ENCODE results near the gene TRMT61A. TPM values are rescaled to one million over a fixed set of nuclear protein-coding genes. Genes with fewer than 3 reads are reported as not detected.

Gene TRMT61A
- total and polyA plus RNA-seq, 10 of the 15 experiments (the other 5 are each of a cell fraction or from before 2014, with no cell fraction given): 0.11 to 21.9 (median 11.4) TPM

DNA sequence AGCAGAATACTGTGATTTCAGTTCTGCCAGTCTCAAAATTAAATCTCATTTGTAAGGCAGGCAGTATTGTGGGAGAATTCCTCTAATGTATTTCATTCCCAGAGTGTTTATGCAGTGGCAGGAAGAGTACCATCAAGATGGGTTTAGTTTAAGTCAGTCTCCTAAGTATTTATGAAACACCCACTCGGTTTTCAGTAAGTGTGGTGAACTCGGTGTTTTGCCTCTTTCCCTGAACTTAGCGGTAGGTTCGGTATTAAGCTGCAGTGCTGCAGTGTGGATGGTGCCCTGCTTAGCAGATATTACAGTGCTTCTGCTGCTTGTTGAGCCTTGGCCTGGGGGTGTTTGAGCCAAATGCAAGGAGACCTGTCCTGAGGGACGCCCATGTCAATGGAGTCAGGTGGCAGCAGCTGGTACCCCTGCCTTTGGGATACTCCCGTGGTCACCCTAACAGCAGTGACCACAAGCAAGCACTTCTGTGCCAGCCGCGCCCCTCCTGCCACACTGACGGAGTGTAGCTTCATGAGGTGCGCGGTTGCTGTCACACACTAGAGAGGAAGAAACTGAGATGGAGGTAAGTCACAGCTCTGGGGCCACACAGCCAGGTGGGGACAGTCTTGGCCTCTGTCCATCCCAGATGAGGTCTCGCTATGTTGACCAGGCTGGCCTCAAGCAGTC is 49.5 kb downstream of the TRMT61A start (continued):
- TF ChIP-seq HDAC2 (IDR thresholded peaks at IDR 0.05) (no peak), FOXM1 (IDR thresholded peaks at IDR 0.05; ENCODE audit: low read depth, low read length) (no peak), DPF2 (IDR thresholded peaks at IDR 0.05) (no peak), PAX5 (IDR thresholded peaks at IDR 0.05; ENCODE audit: borderline replicate concordance, low read depth, low read length) (no peak), STAT3 (IDR thresholded peaks at IDR 0.05; ENCODE audit: low read depth, low read length) (no peak), SUPT20H (IDR thresholded peaks at IDR 0.05; ENCODE audit: borderline replicate concordance, control insufficient read depth, low read depth, low read length) (no peak), POLR2A (IDR thresholded peaks at IDR 0.05; ENCODE audit: low read depth, low read length) (no peak), CHD1 (IDR thresholded peaks at IDR 0.05; ENCODE audit: low read depth, low read length) (no peak), SMAD5 (IDR thresholded peaks at IDR 0.05; ENCODE audit: low read depth) (no peak)

DNA sequence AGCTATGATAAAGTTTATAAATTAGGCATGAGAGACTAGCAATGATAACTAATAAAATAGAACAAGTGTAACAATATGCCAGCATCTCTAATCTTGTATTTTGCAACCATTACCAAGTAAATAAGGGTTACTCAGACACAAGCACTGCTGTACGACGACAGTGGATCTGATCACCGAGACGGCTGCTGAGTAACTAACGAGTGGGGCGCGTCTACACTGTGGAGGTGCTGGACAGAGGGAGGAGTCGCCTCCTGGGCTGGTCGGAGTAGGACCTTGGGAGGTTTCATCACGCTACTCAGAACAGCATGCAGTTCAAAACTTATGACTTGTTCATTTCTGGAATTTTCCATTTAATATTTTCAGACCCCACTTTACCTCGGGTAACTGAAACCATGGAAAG is 52.2 kb downstream of the TRMT61A start:
- 94% methylated on average over 11 of the region's 11 CpGs for WGBS (ENCODE audit: insufficient coverage, insufficient replicate concordance, low lambda C conversion rate, missing lambda C conversion rate)
- ChIA-PET CTCF (no interaction called here), RAD21 (ENCODE audit: unreplicated experiment) (no interaction called here), SMC1A (ENCODE audit: uncharacterized antibody, unreplicated experiment) (no interaction called here), POLR2A (interaction anchor here (0.6 kb wide), 1 partner anchor 82 kb away, joined by 7 read pairs; no protein-coding TSS in a partner anchor)
- H3K9me3 ChIP-seq (replicated peaks; ENCODE audit: control insufficient read depth, insufficient read depth, low read length): no peaks in the 10 kb centered on the region
- no peak overlapping the region for H3K27ac ChIP-seq (ENCODE audit: control insufficient read depth, insufficient read depth)
- FAIRE-seq (no peak), DNase-seq (ENCODE audit: low read depth, low spot score) (no peak), ATAC-seq (no peak)
- intact Hi-C loops (cut with micrococcal nuclease; ENCODE audit: unreplicated experiment): no loop called here
- in situ Hi-C loops (cut with MboI): no loop called here
- H3K9ac ChIP-seq (ENCODE audit: control insufficient read depth, insufficient read depth, low read length): no peak overlapping the region
- H3K4me2 ChIP-seq (ENCODE audit: control insufficient read depth, insufficient read depth): no peak overlapping the region
- no peak overlapping the region for H3K4me3 ChIP-seq
- H4K20me1 ChIP-seq (ENCODE audit: control insufficient read depth, insufficient read depth): no peaks in the 10 kb centered on the region
- H3K36me3 ChIP-seq (ENCODE audit: control insufficient read depth in 2 of 2, insufficient read depth in 2 of 2, low read length in 1 of 2): peaks cover 3 to 7% of the 10 kb centered on the region in 2 experiments; a peak in 3 of 4 replicates
- no peaks in the 10 kb centered on the region for H3K79me2 ChIP-seq (ENCODE audit: control insufficient read depth, insufficient read depth, low read length)
- no peaks in the 10 kb centered on the region for H3K4me1 ChIP-seq (ENCODE audit: control insufficient read depth, insufficient read depth, low read length)
- no TSS peak for BruUV-seq (replicated peaks)
- H3K27me3 ChIP-seq (replicated peaks in 1 of 2; ENCODE audit: control insufficient read depth in 2 of 2, insufficient read depth in 2 of 2, low read length in 1 of 2): no peaks in the 10 kb centered on the region
- H2AFZ ChIP-seq (ENCODE audit: control insufficient read depth, low read depth, low read length): no peak overlapping the region
- TF ChIP-seq, protein P1, sequence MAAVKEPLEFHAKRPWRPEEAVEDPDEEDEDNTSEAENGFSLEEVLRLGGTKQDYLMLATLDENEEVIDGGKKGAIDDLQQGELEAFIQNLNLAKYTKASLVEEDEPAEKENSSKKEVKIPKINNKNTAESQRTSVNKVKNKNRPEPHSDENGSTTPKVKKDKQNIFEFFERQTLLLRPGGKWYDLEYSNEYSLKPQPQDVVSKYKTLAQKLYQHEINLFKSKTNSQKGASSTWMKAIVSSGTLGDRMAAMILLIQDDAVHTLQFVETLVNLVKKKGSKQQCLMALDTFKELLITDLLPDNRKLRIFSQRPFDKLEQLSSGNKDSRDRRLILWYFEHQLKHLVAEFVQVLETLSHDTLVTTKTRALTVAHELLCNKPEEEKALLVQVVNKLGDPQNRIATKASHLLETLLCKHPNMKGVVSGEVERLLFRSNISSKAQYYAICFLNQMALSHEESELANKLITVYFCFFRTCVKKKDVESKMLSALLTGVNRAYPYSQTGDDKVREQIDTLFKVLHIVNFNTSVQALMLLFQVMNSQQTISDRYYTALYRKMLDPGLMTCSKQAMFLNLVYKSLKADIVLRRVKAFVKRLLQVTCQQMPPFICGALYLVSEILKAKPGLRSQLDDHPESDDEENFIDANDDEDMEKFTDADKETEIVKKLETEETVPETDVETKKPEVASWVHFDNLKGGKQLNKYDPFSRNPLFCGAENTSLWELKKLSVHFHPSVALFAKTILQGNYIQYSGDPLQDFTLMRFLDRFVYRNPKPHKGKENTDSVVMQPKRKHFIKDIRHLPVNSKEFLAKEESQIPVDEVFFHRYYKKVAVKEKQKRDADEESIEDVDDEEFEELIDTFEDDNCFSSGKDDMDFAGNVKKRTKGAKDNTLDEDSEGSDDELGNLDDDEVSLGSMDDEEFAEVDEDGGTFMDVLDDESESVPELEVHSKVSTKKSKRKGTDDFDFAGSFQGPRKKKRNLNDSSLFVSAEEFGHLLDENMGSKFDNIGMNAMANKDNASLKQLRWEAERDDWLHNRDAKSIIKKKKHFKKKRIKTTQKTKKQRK (IDR thresholded peaks at IDR 0.05; ENCODE audit: low read depth, low read length): no peak
- TF ChIP-seq ASH2L (IDR thresholded peaks at IDR 0.05; ENCODE audit: borderline replicate concordance, low read depth) (no peak), TBL1XR1 (IDR thresholded peaks at IDR 0.05; ENCODE audit: low read depth, low read length) (no peak)
- TF ChIP-seq, protein P2, sequence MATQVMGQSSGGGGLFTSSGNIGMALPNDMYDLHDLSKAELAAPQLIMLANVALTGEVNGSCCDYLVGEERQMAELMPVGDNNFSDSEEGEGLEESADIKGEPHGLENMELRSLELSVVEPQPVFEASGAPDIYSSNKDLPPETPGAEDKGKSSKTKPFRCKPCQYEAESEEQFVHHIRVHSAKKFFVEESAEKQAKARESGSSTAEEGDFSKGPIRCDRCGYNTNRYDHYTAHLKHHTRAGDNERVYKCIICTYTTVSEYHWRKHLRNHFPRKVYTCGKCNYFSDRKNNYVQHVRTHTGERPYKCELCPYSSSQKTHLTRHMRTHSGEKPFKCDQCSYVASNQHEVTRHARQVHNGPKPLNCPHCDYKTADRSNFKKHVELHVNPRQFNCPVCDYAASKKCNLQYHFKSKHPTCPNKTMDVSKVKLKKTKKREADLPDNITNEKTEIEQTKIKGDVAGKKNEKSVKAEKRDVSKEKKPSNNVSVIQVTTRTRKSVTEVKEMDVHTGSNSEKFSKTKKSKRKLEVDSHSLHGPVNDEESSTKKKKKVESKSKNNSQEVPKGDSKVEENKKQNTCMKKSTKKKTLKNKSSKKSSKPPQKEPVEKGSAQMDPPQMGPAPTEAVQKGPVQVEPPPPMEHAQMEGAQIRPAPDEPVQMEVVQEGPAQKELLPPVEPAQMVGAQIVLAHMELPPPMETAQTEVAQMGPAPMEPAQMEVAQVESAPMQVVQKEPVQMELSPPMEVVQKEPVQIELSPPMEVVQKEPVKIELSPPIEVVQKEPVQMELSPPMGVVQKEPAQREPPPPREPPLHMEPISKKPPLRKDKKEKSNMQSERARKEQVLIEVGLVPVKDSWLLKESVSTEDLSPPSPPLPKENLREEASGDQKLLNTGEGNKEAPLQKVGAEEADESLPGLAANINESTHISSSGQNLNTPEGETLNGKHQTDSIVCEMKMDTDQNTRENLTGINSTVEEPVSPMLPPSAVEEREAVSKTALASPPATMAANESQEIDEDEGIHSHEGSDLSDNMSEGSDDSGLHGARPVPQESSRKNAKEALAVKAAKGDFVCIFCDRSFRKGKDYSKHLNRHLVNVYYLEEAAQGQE (IDR thresholded peaks at IDR 0.05; ENCODE audit: low read depth, low read length): no peak
- TF ChIP-seq, protein P3, sequence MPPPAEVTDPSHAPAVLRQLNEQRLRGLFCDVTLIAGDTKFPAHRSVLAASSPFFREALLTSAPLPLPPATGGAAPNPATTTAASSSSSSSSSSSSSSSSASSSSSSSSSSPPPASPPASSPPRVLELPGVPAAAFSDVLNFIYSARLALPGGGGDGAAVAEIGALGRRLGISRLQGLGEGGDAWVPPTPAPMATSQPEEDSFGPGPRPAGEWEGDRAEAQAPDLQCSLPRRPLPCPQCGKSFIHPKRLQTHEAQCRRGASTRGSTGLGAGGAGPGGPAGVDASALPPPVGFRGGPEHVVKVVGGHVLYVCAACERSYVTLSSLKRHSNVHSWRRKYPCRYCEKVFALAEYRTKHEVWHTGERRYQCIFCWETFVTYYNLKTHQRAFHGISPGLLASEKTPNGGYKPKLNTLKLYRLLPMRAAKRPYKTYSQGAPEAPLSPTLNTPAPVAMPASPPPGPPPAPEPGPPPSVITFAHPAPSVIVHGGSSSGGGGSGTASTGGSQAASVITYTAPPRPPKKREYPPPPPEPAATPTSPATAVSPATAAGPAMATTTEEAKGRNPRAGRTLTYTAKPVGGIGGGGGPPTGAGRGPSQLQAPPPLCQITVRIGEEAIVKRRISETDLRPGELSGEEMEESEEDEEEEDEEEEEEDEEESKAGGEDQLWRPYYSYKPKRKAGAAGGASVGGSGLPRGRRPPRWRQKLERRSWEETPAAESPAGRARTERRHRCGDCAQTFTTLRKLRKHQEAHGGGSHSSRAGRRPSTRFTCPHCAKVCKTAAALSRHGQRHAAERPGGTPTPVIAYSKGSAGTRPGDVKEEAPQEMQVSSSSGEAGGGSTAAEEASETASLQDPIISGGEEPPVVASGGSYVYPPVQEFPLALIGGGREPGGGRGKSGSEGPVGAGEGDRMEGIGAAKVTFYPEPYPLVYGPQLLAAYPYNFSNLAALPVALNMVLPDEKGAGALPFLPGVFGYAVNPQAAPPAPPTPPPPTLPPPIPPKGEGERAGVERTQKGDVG (CRISPR knock-in tag; IDR thresholded peaks at IDR 0.05): no peak
